T-helper 2 cell treated with Interferon-gamma antibody and Interleukin-4, amounts not matched to agents 100 ng/mL and 5 ng/mL, for 36 hours (primary cell): ENCODE data around the gene ME3. TPM values are rescaled to one million over a fixed set of nuclear protein-coding genes. Genes with fewer than 3 reads are reported as not detected.

ENCODE experiments used
- intact Hi-C: fragments of 100-400 bp; cut with micrococcal nuclease; formaldehyde crosslinking; loops from one replicate; pipeline ENCODE4 v1.15.1; 2023
- total RNA-seq: library from RNA; stranded (reverse); gene quantifications from 2 replicates; pipeline ENCODE4 v1.2.3, GENCODE V29; 2022

The ME3 gene
- 0.84 and 0.95 TPM in 2 replicates for total RNA-seq

- intact Hi-C loops: loop anchor here (5.0 to 10.0 kb wide), 2 partner anchors 135 to 217 kb away; no protein-coding TSS in a partner anchor
Measured at GRCh38 chr11:86672007-86672621, at the start of gene ME3. Gene ME3, minus strand, starts transcription at chr11:86672616.

- intact Hi-C loops: no loop called here
Measured at GRCh38 chr11:86722006-86722405, 49.6 kb upstream of the ME3 start.

GRCh38 chr11:86720546-86720945, 48.1 kb upstream of the ME3 start:
- intact Hi-C loops: no loop called here

- intact Hi-C loops: no loop called here
Measured at GRCh38 chr11:86719781-86720463, 47.5 kb upstream of the ME3 start.

- intact Hi-C loops: no loop called here
Measured at GRCh38 chr11:86718999-86719398, 46.6 kb upstream of the ME3 start.

GRCh38 chr11:86718521-86718920, 46.1 kb upstream of the ME3 start:
- intact Hi-C loops: no loop called here

- intact Hi-C loops: no loop called here
Measured at GRCh38 chr11:86717817-86718501, 45.5 kb upstream of the ME3 start.

GRCh38 chr11:86715611-86716010, 43.2 kb upstream of the ME3 start:
- intact Hi-C loops: no loop called here

- intact Hi-C loops: no loop called here
Measured at GRCh38 chr11:86713552-86713951, 41.1 kb upstream of the ME3 start.

- intact Hi-C loops: no loop called here
Measured at GRCh38 chr11:86710936-86711335, 38.5 kb upstream of the ME3 start.

GRCh38 chr11:86708669-86709068, 36.3 kb upstream of the ME3 start:
- intact Hi-C loops: no loop called here

- intact Hi-C loops: no loop called here
Measured at GRCh38 chr11:86706338-86707131, 34.1 kb upstream of the ME3 start.

GRCh38 chr11:86704710-86705109, 32.3 kb upstream of the ME3 start:
- intact Hi-C loops: no loop called here

GRCh38 chr11:86703987-86704386, 31.6 kb upstream of the ME3 start:
- intact Hi-C loops: no loop called here

GRCh38 chr11:86702220-86702983, 30.0 kb upstream of the ME3 start:
- intact Hi-C loops: no loop called here

GRCh38 chr11:86699040-86699791, 26.8 kb upstream of the ME3 start:
- intact Hi-C loops: no loop called here

- intact Hi-C loops: no loop called here
Measured at GRCh38 chr11:86698639-86699038, 26.2 kb upstream of the ME3 start.

- intact Hi-C loops: no loop called here
Measured at GRCh38 chr11:86696451-86696850, 24.0 kb upstream of the ME3 start.

- intact Hi-C loops: no loop called here
Measured at GRCh38 chr11:86696004-86696403, 23.6 kb upstream of the ME3 start.

GRCh38 chr11:86695373-86695772, 23.0 kb upstream of the ME3 start:
- intact Hi-C loops: no loop called here
